Type B pancreatic cell (in vitro differentiated cells): ENCODE measurements around the gene YAP1. TPM values are rescaled to one million over a fixed set of nuclear protein-coding genes. Genes with fewer than 3 reads are reported as not detected.
"Not testable (repeated sequence)": the region's sequence is repeated elsewhere in the genome, so short reads cannot be mapped to it uniquely, and the experiment has no call there.

ENCODE experiments used
- DNase-seq: peaks from one replicate; pipeline ENCODE4 v3.0.0; 2021; ENCODE audit warnings: mixed read lengths; ENCODE audit not compliant: unreplicated experiment; ENCODE audit errors: extremely low spot score
- H3K27ac Mint-ChIP-seq: 2 replicates; pipeline ENCODE4 v1.8.0; 2021; ENCODE audit warnings: mild to moderate bottlenecking, mixed read lengths
- H3K27me3 Mint-ChIP-seq: 2 replicates; pipeline ENCODE4 v1.8.0; 2021; ENCODE audit warnings: mixed read lengths
- H3K36me3 Mint-ChIP-seq: 2 replicates; pipeline ENCODE4 v1.8.0; 2021; ENCODE audit warnings: mixed read lengths
- H3K4me1 Mint-ChIP-seq: one replicate; pipeline ENCODE4 v1.8.0; 2021; ENCODE audit warnings: mixed read lengths; ENCODE audit not compliant: unreplicated experiment
- H3K4me3 Mint-ChIP-seq: 2 replicates; pipeline ENCODE4 v1.8.0; 2021; ENCODE audit warnings: mild to moderate bottlenecking, mixed read lengths
- H3K9me3 Mint-ChIP-seq: 2 replicates; pipeline ENCODE4 v1.8.0; 2021; ENCODE audit warnings: mixed read lengths
- CTCF ChIP-seq: fragments of 200-600 bp; sonication (generic); conservative IDR thresholded peaks from 2 replicates; pipeline ENCODE4 v1.5.0; 2021; ENCODE audit warnings: antibody characterized with exemption, mild to moderate bottlenecking
- total RNA-seq: library from RNA; stranded (reverse); gene quantifications from 2 replicates; pipeline ENCODE4 v1.2.1, GENCODE V29; 2021; ENCODE audit warnings: low replicate concordance

YAP1 gene
- total RNA-seq, 1 donor from 2014 or later: 199 TPM

- Mint-ChIP-seq H3K9me3 (no peaks in the 10 kb centered on the region), H3K27ac (no peak overlapping the region), H3K4me1 (peaks cover 46% of the 10 kb centered on the region), H3K4me3 (no peak overlapping the region), H3K36me3 (peaks cover 50% of the 10 kb centered on the region), H3K27me3 (no peaks in the 10 kb centered on the region)
- no peak for TF ChIP-seq CTCF
- no peak for DNase-seq
Measured at GRCh38 chr11:102194257-102194656, 84.0 kb downstream of the YAP1 start.

GRCh38 chr11:102194990-102195389 is 84.7 kb downstream of the YAP1 start:
- Mint-ChIP-seq H3K4me3 (no peak overlapping the region), H3K9me3 (no peaks in the 10 kb centered on the region), H3K36me3 (peaks cover 52% of the 10 kb centered on the region), H3K4me1 (peaks cover 45% of the 10 kb centered on the region), H3K27me3 (no peaks in the 10 kb centered on the region), H3K27ac (no peak overlapping the region)
- no peak for TF ChIP-seq CTCF
- no peak for DNase-seq

- peaks cover 43% of the 10 kb centered on the region for H3K4me1 Mint-ChIP-seq
- H3K36me3 Mint-ChIP-seq: peaks cover 54% of the 10 kb centered on the region
- H3K27ac Mint-ChIP-seq: peak overlapping the region; percentile 73
- peak overlapping the region; percentile 42 for H3K4me3 Mint-ChIP-seq
- no peaks in the 10 kb centered on the region for H3K27me3 Mint-ChIP-seq
- DNase-seq: no peak
- no peak for TF ChIP-seq CTCF
- no peaks in the 10 kb centered on the region for H3K9me3 Mint-ChIP-seq
Measured at GRCh38 chr11:102196351-102196750, 86.1 kb downstream of the YAP1 start.

- no peak for TF ChIP-seq CTCF
- Mint-ChIP-seq H3K4me1 (peaks cover 41% of the 10 kb centered on the region), H3K36me3 (peaks cover 56% of the 10 kb centered on the region)
Measured at GRCh38 chr11:102196816-102197215, 86.6 kb downstream of the YAP1 start.

GRCh38 chr11:102197670-102198139 is 87.5 kb downstream of the YAP1 start:
- peaks cover 32% of the 10 kb centered on the region for H3K4me1 Mint-ChIP-seq
- peak; percentile 59 for TF ChIP-seq CTCF
- peak overlapping the region; percentile 70 for H3K4me3 Mint-ChIP-seq
- no peaks in the 10 kb centered on the region for H3K27me3 Mint-ChIP-seq
- H3K27ac Mint-ChIP-seq: peak overlapping the region; percentile 85
- no peaks in the 10 kb centered on the region for H3K9me3 Mint-ChIP-seq
- H3K36me3 Mint-ChIP-seq: peaks cover 49% of the 10 kb centered on the region
- no peak for DNase-seq

More at GRCh38 chr11:102196816-102197215, 86.6 kb downstream of the YAP1 start:
- H3K9me3 Mint-ChIP-seq: no peaks in the 10 kb centered on the region
- H3K27me3 Mint-ChIP-seq: no peaks in the 10 kb centered on the region
- peak overlapping the region; percentile 27 for H3K4me3 Mint-ChIP-seq
- H3K27ac Mint-ChIP-seq: peak overlapping the region; percentile 73
- no peak for DNase-seq

GRCh38 chr11:102199673-102200072 is 89.4 kb downstream of the YAP1 start:
- Mint-ChIP-seq H3K4me3 (no peak overlapping the region), H3K27me3 (no peaks in the 10 kb centered on the region), H3K9me3 (no peaks in the 10 kb centered on the region), H3K36me3 (peaks cover 60% of the 10 kb centered on the region), H3K4me1 (peaks cover 38% of the 10 kb centered on the region), H3K27ac (no peak overlapping the region)
- no peak for DNase-seq
- no peak for TF ChIP-seq CTCF

GRCh38 chr11:102200325-102200724 is 90.1 kb downstream of the YAP1 start:
- Mint-ChIP-seq H3K4me1 (peaks cover 38% of the 10 kb centered on the region), H3K36me3 (peaks cover 55% of the 10 kb centered on the region)
- H3K9me3 Mint-ChIP-seq, H3K4me3 Mint-ChIP-seq, H3K27ac Mint-ChIP-seq, DNase-seq, H3K27me3 Mint-ChIP-seq: not testable (repeated sequence)
